Measurements from ENCODE around the gene MIDN. TPM values are rescaled to one million over a fixed set of nuclear protein-coding genes. Genes with fewer than 3 reads are reported as not detected.

MIDN gene
- total and polyA plus RNA-seq, 10 of the 15 experiments (the other 5 are each of a cell fraction or from before 2014, with no cell fraction given): 0.38 to 51.5 (median 7.2) TPM

DNA sequence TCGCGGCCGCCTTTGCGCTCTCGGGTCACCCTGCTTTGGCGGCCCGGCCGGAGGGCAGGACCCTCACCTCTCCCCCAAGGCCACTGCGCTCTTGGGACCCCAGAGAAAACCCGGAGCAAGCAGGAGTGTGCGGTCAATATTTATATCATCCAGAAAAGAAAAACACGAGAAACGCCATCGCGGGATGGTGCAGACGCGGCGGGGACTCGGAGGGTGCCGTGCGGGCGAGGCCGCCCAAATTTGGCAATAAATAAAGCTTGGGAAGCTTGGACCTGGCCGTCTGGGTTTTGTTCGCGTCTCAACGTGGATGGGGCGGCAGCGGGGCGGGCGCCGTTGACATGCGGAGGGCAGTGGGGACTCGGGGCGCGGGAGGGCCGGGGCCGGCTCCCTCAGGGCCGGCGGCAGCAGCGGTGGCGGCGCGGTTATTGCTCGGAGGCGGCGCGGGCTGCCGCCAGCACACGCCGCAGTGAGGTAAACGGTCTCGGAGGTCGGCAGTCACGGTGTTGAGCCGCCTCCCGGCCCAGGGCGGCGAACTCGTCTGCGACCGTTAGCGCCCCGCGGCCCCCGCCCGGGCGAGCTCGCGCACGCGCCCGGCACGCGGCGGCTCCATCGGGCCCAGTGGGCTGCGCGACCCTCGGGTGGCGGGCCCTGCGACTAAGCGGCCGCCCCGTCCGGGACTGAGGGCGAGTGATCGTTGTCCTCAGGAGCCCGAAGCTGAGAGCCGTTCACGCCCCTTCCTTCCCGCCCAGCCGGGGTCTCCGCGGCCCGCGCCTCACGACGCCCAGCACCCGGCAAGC is 20.0 kb upstream of the MIDN start:
- Histone ChIP-seq H3K9ac (ENCODE audit: control insufficient read depth, insufficient read depth, low read length) (no peak overlapping the region), H3K4me2 (ENCODE audit: control insufficient read depth, insufficient read depth) (no peak overlapping the region), H3K36me3 (ENCODE audit: control insufficient read depth in 2 of 2, insufficient read depth in 2 of 2, low read length in 1 of 2) (peaks cover 0 to 3% of the 10 kb centered on the region in 2 experiments; a peak in 2 of 4 replicates), H3K27ac (ENCODE audit: control insufficient read depth, insufficient read depth) (no peak overlapping the region), H3K4me1 (ENCODE audit: control insufficient read depth, insufficient read depth, low read length) (no peaks in the 10 kb centered on the region), H2AFZ (ENCODE audit: control insufficient read depth, low read depth, low read length) (no peak overlapping the region), H4K20me1 (ENCODE audit: control insufficient read depth, insufficient read depth) (no peaks in the 10 kb centered on the region), H3K4me3 (no peak overlapping the region), H3K27me3 (replicated peaks in 1 of 2; ENCODE audit: control insufficient read depth in 2 of 2, insufficient read depth in 2 of 2, low read length in 1 of 2) (no peaks in the 10 kb centered on the region), H3K9me3 (replicated peaks; ENCODE audit: control insufficient read depth, insufficient read depth, low read length) (no peaks in the 10 kb centered on the region), H3K79me2 (ENCODE audit: control insufficient read depth, insufficient read depth, low read length) (no peaks in the 10 kb centered on the region)
- TF ChIP-seq PML (IDR thresholded peaks at IDR 0.05; ENCODE audit: low read length): no peak
- no peak for TF ChIP-seq ZNF24 (IDR thresholded peaks at IDR 0.05)
- no peak for TF ChIP-seq RFX5 (IDR thresholded peaks at IDR 0.05; ENCODE audit: low read depth, low read length)
- no peak for TF ChIP-seq SIN3A (IDR thresholded peaks at IDR 0.05; ENCODE audit: low read depth, low read length)
- no peak for TF ChIP-seq MEF2B (IDR thresholded peaks at IDR 0.05; ENCODE audit: partially characterized antibody, poor library complexity, severe bottlenecking)
- no peak for TF ChIP-seq ATF7 (IDR thresholded peaks at IDR 0.05; ENCODE audit: low read depth)
- TF ChIP-seq, protein P1, sequence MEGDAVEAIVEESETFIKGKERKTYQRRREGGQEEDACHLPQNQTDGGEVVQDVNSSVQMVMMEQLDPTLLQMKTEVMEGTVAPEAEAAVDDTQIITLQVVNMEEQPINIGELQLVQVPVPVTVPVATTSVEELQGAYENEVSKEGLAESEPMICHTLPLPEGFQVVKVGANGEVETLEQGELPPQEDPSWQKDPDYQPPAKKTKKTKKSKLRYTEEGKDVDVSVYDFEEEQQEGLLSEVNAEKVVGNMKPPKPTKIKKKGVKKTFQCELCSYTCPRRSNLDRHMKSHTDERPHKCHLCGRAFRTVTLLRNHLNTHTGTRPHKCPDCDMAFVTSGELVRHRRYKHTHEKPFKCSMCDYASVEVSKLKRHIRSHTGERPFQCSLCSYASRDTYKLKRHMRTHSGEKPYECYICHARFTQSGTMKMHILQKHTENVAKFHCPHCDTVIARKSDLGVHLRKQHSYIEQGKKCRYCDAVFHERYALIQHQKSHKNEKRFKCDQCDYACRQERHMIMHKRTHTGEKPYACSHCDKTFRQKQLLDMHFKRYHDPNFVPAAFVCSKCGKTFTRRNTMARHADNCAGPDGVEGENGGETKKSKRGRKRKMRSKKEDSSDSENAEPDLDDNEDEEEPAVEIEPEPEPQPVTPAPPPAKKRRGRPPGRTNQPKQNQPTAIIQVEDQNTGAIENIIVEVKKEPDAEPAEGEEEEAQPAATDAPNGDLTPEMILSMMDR (IDR thresholded peaks at IDR 0.05 in 2 of 3, conservative IDR thresholded peaks at IDR 0.05 in 1 of 3; ENCODE audit: control insufficient read depth in 2 of 3, extremely low read depth in 1 of 3, insufficient read depth in 1 of 3, low read depth in 3 of 3, low read length in 3 of 3): no peak
- TF ChIP-seq EGR1 (IDR thresholded peaks at IDR 0.05; ENCODE audit: borderline replicate concordance in 1 of 2, low read depth in 2 of 2, low read length in 2 of 2): no peak
- TF ChIP-seq KLF5 (IDR thresholded peaks at IDR 0.05; ENCODE audit: partially characterized antibody): no peak
- FAIRE-seq (no peak), ATAC-seq (no peak), DNase-seq (ENCODE audit: low read depth, low spot score) (no peak)
- ChIA-PET SMC1A (ENCODE audit: uncharacterized antibody, unreplicated experiment) (no interaction called here), RAD21 (ENCODE audit: unreplicated experiment) (no interaction called here), CTCF (no interaction called here), POLR2A (no interaction called here)
- BruUV-seq (replicated peaks): no TSS peak
- in situ Hi-C loops (cut with MboI): no loop called here
- intact Hi-C loops (cut with micrococcal nuclease; ENCODE audit: unreplicated experiment): no loop called here
- 97% methylated on average over 74 of the region's 100 CpGs for WGBS (ENCODE audit: insufficient coverage, insufficient replicate concordance, low lambda C conversion rate, missing lambda C conversion rate)

All from GM12878 (cell line).